Endometrium (tissue), 2 donors: ENCODE data around the gene CPD.
"Not testable (repeated sequence)": the region's sequence is repeated elsewhere in the genome, so short reads cannot be mapped to it uniquely, and the experiment has no call there.

Experiments
- FAIRE-seq: peaks from 2 replicates; lab custom pipeline; 2012; peaks lifted over from hg19 to GRCh38; lab: Jason Lieb, UNC
- donor health status: control.
- donor health status: control.

CPD gene

GRCh38 chr17:30378825-30379302 lies at the start of gene CPD:
Gene CPD, plus strand, starts transcription at chr17:30378927. Its CDS starts 54 bp downstream, at chr17:30378981.
- FAIRE-seq = no peak

GRCh38 chr17:30332057-30332542 lies 46.6 kb upstream of the CPD start:
- no peak for FAIRE-seq

GRCh38 chr17:30333503-30334360 lies 45.0 kb upstream of the CPD start, which contains the start of gene TMIGD1:
Gene TMIGD1, minus strand, starts transcription at chr17:30334057. Its CDS starts 1,924 bp downstream, at chr17:30332133.
- no peak for FAIRE-seq

- no peak for FAIRE-seq
Observed at GRCh38 chr17:30334421-30334820, 44.3 kb upstream of the CPD start.

GRCh38 chr17:30336369-30337171 lies 42.2 kb upstream of the CPD start:
- no peak for FAIRE-seq

- FAIRE-seq = no peak
Observed at GRCh38 chr17:30337393-30337999, 41.2 kb upstream of the CPD start.

GRCh38 chr17:30339086-30339485 lies 39.6 kb upstream of the CPD start:
- no peak for FAIRE-seq

- FAIRE-seq = no peak
Observed at GRCh38 chr17:30340801-30341356, 37.8 kb upstream of the CPD start.

- FAIRE-seq = no peak
Observed at GRCh38 chr17:30341703-30342249, 37.0 kb upstream of the CPD start.

- FAIRE-seq = not testable (repeated sequence)
Observed at GRCh38 chr17:30343244-30343643, 35.5 kb upstream of the CPD start.

- FAIRE-seq = no peak
Observed at GRCh38 chr17:30343796-30344195, 34.9 kb upstream of the CPD start.

GRCh38 chr17:30344283-30345088 lies 34.2 kb upstream of the CPD start:
- FAIRE-seq = no peak

- FAIRE-seq = no peak
Observed at GRCh38 chr17:30345089-30345433, 33.7 kb upstream of the CPD start.

- no peak for FAIRE-seq
Observed at GRCh38 chr17:30345527-30346075, 33.1 kb upstream of the CPD start.

GRCh38 chr17:30346221-30346795 lies 32.4 kb upstream of the CPD start:
- FAIRE-seq = no peak

- no peak for FAIRE-seq
Observed at GRCh38 chr17:30347488-30347887, 31.2 kb upstream of the CPD start.

- no peak for FAIRE-seq
Observed at GRCh38 chr17:30349252-30349651, 29.5 kb upstream of the CPD start.

- not testable (repeated sequence) for FAIRE-seq
Observed at GRCh38 chr17:30351263-30351662, 27.5 kb upstream of the CPD start.

- no peak for FAIRE-seq
Observed at GRCh38 chr17:30351735-30352134, 27.0 kb upstream of the CPD start.

- no peak for FAIRE-seq
Observed at GRCh38 chr17:30352240-30352814, 26.4 kb upstream of the CPD start.
